ENCODE data around the gene ATCAY.

Gene ATCAY

GRCh38 chr19:3898426-3898825, 17.9 kb downstream of the ATCAY start:
- H3K4me3 ChIP-seq (ENCODE audit: low read depth, low read length), result no peak overlapping the region
- in situ Hi-C loops (cut with HindIII; ENCODE audit: low sequenced_read_pairs), result no loop called here
- no peak for DNase-seq (ENCODE audit: low read depth, low spot score)
- TF ChIP-seq, protein P1, sequence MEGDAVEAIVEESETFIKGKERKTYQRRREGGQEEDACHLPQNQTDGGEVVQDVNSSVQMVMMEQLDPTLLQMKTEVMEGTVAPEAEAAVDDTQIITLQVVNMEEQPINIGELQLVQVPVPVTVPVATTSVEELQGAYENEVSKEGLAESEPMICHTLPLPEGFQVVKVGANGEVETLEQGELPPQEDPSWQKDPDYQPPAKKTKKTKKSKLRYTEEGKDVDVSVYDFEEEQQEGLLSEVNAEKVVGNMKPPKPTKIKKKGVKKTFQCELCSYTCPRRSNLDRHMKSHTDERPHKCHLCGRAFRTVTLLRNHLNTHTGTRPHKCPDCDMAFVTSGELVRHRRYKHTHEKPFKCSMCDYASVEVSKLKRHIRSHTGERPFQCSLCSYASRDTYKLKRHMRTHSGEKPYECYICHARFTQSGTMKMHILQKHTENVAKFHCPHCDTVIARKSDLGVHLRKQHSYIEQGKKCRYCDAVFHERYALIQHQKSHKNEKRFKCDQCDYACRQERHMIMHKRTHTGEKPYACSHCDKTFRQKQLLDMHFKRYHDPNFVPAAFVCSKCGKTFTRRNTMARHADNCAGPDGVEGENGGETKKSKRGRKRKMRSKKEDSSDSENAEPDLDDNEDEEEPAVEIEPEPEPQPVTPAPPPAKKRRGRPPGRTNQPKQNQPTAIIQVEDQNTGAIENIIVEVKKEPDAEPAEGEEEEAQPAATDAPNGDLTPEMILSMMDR (IDR thresholded peaks at IDR 0.05; ENCODE audit: low read depth, low read length), result no peak

DNA sequence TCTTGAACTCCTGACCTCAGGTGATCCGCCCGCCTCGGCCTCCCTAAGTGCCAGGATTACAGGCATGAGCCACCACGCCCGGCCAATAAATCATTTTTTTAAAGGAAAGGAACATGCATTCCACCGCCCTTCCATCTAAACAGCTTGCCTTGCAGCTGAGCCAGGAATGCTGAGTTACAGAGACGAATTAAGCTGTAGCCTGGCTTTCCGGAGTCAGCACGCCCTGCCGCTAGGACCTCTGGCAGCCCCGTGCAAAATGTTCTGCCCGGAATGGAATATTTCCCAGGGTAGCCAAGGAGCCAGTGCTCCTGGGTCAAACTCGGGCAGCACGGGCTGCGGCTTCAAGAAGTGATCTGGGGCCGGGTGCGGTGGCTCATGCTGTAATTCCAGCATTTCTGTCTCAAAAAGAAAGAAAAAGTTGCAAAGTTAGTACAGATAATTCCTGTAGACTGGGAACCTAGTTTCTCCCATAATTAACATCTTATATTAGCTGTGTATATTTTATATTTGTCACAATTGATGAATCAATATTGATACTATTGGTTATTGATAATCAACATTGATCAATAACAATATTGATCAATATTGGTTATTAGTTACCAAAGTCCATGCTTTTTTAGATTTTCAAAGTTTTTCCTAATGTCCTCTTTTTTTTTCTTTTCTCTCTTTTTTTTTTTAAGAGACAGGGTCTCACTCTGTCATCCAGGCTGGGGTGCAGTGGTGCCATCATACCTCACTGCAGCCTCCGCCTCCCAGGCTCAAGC, 19.2 kb downstream of the ATCAY start:
- TF ChIP-seq, protein P1 (IDR thresholded peaks at IDR 0.05; ENCODE audit: low read depth, low read length), result no peak
- in situ Hi-C loops (cut with HindIII; ENCODE audit: low sequenced_read_pairs), result no loop called here
- no peak overlapping the region for H3K4me3 ChIP-seq (ENCODE audit: low read depth, low read length)
- DNase-seq (ENCODE audit: low read depth, low spot score), result no peak

DNA sequence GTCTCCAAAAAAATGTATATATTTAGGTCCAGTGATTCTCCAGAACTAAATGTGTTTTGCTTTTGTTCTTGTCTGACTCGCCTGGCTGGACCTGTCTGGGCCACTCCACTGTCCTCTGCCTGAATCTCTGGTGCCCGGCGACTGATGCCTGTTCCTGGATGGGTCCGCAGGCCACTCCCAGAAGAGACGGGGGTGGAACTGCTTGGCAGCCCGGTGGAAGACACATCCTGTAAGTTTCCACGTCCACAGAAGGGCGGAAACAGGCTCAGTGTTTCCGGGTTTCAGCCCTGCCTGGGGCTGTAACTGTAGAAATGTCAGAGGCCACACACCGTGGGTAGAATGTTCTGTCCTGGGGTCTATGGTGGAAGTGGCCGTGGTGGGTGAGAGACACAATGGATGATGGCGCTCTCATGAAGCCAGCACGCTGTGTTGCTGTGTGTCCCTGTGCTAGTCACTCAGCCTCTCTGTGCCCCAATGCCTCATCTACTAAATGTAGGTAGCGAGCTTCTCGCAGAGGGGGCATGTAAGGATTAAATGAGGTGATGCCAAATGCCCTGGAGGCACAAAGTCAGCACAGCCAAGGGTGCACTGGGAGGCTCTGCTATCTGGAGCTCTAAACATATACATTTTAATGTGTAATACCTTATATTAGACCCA, 22.0 kb downstream of the ATCAY start:
- in situ Hi-C loops (cut with HindIII; ENCODE audit: low sequenced_read_pairs), result no loop called here
- H3K4me3 ChIP-seq (ENCODE audit: low read depth, low read length), result no peak overlapping the region
- TF ChIP-seq, protein P1 (IDR thresholded peaks at IDR 0.05; ENCODE audit: low read depth, low read length), result no peak
- DNase-seq (ENCODE audit: low read depth, low spot score), result no peak

DNA sequence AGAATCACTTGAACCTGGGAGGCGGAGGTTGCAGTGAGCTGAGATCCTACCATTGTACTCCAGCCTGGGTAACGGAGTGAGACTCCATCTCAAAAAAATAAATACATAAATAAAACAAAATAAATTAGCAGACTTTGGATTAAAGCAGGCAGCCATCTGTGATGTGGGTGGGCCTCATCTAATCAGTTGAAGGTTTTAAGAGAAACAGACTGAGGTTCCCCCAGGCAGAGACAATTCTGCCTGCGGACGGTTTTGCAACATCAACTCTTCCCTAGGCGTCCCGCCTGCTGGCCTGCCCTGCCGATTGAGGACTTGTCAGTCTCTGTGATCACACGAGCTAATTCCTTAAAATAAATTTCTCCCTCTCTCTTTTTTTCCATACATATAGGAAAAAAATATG, 23.7 kb downstream of the ATCAY start:
- DNase-seq (ENCODE audit: low read depth, low spot score), result no peak
- TF ChIP-seq, protein P1 (IDR thresholded peaks at IDR 0.05; ENCODE audit: low read depth, low read length), result no peak
- H3K4me3 ChIP-seq (ENCODE audit: low read depth, low read length), result no peak overlapping the region
- in situ Hi-C loops (cut with HindIII; ENCODE audit: low sequenced_read_pairs), result no loop called here

DNA sequence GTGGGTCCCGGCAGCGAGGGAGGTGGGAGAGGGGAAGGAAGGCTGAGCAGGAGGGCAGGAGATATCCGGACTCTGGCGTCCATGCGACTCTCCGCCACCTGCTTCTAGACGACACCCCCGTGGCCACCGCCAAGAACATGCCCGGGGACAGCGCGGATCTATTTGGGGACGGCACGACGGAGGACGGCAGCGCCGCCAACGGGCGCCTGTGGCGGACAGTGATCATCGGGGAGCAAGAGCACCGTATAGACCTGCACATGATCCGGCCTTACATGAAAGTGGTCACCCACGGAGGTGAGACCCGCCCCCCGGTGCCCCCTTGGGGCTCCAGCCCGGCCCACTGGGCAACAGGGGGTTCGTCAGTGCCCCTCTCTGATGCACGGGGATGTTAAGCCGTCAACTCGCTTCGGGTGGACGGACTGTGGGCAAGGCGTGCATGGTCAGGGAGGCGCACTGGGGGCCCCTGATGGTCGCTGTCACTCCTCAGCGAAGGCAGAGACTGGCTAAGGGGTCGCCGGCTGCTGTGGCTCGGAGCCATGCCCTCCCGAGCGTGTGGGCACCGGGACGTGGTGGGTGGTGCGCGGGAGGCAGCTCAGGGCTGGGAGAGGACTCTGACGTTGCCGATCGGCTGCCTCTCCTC, 27.3 kb downstream of the ATCAY start:
- no peak for DNase-seq (ENCODE audit: low read depth, low spot score)
- in situ Hi-C loops (cut with HindIII; ENCODE audit: low sequenced_read_pairs), result no loop called here
- TF ChIP-seq, protein P1 (IDR thresholded peaks at IDR 0.05; ENCODE audit: low read depth, low read length), result no peak
- no peak overlapping the region for H3K4me3 ChIP-seq (ENCODE audit: low read depth, low read length)

GRCh38 chr19:3908266-3909054, 28.0 kb downstream of the ATCAY start:
- in situ Hi-C loops (cut with HindIII; ENCODE audit: low sequenced_read_pairs), result no loop called here
- no peak overlapping the region for H3K4me3 ChIP-seq (ENCODE audit: low read depth, low read length)
- DNase-seq (ENCODE audit: low read depth, low spot score), result no peak
- TF ChIP-seq, protein P1 (IDR thresholded peaks at IDR 0.05; ENCODE audit: low read depth, low read length), result no peak

All from astrocyte of the spinal cord (primary cell).